ENCODE data around the gene EYA3.
A peak's percentile ranks its signal among the peaks of the same experiment; 100 is the strongest.

Gene EYA3

DNA sequence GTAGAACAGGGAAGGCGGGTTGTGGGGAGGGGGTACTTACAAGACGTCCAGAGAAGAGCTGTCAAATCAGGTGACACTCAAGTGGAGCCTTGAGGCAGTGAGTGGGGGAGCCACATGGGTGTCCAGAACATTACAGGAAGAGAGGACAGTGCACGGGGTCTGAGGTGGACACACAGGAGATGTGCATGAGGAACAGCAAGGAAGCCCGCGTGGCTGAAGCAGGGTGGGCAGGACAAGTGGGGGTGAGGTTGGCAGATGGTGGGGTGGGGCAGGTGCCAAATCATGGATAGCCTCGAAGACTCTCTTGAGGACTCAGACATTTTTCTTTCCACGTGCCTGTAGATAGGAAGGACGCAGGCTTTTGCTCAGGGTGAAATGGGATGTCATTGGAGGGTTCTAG is 152.7 kb downstream of the EYA3 start:
- no peak for DNase-seq

DNA sequence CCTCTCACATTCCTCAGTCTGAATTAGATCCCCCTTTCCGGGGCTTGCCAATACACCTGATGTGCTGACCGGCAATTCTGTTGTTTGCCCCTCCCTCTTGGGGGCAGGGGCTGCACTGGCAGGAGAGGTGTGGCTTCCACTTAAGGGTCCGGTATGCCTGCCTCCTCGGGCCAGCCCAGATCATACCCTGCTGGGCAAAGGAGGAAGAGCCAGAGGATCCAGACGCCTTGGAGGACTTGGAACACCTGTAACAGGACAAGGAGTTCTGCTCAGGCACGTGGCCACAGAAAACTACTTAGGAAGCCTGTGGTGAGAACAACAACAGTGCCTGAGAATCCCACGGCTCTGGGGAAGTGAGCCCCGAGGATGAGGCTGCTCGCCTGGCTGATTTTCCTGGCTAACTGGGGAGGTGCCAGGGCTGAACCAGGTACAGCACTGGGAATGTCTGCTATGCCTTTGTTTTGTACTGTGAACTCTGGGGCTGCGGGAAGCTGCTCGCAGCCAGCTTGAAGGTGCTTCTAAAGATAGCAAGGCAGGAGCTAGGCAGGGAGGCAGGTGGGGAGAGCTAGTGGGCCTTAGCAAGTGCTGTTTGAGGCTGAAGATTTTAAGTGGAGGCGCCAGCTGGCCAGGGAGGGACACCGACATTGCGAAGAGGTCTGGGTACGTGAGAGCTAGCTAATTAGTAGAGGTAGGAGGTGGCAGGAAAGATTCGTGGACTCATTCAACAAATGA is 153.4 kb downstream of the EYA3 start, which contains the start of gene SMPDL3B:
Gene SMPDL3B, plus strand, starts transcription at position 183 of the 732 bp plus-strand sequence. Its CDS starts 184 bp downstream, at position 367.
- DNase-seq, result peak in 1 of 6 experiments; percentile 6

DNA sequence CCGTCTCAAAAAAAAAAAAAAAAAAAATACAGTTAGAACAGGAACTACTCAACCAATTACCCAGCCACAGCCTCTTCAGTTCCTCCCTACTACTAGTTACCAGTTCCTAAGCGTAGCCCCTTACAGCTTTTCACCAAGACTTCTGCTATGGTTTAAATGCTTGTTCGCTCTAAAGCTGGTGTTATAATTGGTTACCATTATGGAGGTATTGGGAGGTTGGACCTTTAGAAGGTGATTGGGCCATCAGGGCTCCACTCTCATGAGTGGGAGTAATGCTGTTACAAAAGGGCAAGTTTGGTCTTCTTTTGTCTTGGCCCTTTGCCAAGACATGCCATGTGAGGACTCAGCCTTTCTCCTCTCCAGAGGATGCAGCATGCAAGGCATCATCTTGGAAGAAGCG is 156.7 kb downstream of the EYA3 start:
- no peak for DNase-seq

DNA sequence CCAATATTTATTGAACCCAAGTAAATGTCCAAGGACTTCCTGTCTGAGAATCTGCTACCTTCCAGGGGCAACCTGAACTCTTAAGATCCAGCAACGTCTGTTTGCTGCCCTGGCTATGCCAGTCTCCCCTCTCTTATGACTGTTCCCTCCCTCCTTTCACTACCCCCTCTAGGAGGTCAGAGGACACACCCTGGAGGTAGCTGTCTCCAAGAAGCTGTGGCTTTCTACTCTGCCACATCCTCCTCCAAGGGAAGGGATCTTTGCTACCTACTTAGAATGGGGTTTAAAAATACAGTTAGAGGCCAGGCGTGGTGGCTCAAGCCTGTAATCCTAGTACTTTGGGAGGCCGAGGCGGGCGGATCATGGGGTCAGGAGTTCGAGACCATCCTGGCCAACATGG is 157.2 kb downstream of the EYA3 start:
- no peak for DNase-seq

DNA sequence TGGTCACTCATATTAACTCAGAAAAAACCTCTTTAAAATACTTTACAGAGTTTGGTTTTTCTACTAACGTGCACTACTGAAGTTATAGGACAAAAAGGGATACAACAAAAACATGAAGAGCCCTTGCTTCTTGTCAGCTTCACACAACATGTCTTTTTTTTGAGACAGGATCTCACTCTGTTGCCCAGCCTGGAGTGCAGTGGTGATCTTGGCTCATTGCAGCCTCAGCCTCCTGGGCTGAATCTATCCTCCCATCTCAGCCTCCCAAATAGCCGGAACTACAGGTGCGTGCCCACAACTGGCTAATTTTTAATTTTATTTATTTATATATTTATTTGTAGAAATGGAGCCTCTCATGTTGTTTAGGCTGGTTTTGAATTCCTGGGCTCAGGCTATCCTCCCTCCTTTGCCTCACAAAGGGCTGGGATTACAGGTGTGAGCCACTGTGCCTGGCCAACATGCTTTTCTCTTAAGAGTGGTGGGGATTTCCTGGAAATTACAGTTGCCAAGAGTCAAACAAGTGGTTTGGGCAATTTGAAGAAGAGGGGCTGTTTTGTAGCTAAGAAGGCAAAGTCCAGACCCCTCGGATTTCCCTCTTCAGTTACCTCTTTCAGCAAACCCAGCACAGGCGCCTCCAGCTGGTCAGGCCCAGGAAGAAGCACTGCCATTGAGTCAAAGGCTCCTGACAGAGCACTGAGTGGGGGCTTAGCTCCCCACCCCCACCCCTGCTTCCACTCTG is 160.0 kb downstream of the EYA3 start:
- no peak for DNase-seq

GRCh38 chr1:27922272-27922671 is 166.1 kb downstream of the EYA3 start:
- DNase-seq, result no peak
